Activated CD4-positive, alpha-beta T cell treated with anti-CD3 and anti-CD28 coated beads for 1 hour (primary cell): ENCODE results near the gene TP53I3.
"Not testable (repeated sequence)": the region's sequence is repeated elsewhere in the genome, so short reads cannot be mapped to it uniquely, and the experiment has no call there.

Experiments
- DNase-seq: peaks from one replicate; pipeline ENCODE4 v3.0.0-alpha.2; 2020

Gene TP53I3

DNA sequence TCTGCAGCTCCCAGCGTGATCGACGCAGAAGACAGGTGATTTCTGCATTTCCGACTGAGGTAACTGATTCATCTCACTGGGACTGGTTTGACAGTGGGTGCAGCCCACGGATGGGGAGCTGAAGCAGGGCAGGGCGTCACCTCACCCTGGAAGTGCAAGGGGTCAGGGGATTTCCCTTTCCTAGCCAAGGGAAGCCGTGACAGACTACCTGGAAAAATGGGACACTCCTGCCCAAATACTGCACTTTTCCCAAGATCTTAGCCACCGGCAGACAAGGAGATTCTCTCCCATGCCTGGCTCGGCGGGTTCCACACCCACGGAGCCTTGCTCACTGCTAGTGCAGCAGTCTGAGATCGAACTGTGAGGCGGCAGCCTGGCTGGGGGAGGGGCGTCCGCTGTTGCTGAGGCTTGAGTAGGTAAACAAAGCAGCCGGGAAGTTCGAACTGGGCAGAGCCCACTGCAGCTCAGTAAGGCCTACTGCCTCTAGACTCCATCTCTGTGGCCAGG is 10.6 kb upstream of the TP53I3 start:
- DNase-seq, result not testable (repeated sequence)

DNA sequence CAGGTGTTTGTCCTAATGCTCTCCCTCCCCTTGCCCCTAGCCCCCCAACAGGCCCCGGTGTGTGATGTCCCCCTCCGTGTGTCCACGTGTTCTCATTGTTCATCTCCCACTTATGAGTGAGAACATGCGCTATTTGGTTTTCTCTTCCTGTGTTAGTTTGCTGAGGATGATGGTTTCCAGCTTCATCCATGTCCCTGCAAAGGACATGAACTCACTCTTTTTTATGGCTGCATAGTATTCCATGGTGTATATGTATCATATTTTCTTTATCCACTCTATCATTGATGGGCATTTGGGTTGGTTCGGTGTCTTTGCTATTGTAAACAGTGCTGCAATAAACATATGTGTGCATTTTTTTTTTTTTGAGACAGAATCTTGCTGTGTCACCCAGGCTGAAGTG is 8.6 kb upstream of the TP53I3 start:
- not testable (repeated sequence) for DNase-seq

DNA sequence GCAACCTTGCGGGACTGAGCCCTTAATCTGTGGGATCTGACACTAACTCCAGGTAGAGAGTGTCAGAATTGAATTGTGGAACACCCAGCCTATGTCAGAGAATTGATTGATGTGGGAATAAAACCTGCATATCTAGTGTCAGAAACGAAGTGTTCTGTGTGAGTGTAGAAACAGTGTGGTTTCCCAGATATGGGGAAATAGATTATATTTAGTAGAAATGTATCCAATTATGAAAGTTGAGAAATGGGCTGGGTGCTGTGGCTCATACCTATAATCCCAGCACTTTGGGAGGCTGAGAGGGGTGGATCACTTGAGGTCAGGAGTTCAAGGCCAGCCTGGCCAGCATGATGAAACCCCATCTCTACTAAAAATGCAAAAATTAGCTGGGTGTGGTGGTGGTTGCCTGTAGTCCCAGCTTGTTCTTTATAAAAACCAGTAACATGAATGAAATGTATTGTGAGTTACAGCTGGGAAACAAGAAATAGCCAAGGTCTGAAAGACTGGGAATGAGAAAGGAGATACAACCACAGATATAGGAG is 4.3 kb upstream of the TP53I3 start:
- DNase-seq, result no peak

DNA sequence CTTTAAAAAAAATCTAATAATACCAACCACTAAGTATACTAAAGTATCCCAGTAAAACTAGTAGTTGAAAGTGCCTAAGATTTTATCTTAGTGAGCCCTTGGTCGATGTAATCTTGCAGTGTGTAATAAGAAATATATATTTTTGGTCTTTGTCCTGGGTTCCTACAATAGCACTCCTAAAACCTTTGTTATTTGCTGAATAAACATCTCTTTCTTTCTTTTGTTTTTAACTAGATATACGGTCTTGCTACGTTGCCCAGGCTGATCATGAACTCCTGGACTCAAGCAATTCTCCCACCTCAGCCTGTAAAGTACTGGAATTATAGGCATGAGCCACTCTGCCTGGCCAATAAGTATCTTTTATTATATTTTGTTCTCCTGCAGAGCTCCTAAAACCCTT is 2.4 kb upstream of the TP53I3 start:
- no peak for DNase-seq

DNA sequence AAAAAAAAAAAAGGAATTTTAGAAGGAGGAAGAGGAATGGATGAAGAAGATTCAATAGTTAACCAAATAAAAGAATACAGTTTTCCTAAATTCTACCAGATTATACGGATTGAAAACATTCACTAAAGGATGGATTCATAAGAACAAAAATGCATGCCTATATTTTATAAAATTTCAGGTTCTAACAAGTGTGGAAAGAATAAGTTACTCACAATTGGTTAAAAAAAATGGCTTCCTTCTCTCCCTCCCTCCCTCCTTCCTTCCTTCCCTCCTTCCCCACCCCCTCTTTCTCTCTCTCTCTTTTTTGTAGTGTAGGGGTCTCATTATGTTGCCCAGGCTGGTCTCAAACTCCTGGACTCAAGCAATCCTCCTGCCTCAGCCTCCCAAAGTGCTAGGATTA is 1.6 kb upstream of the TP53I3 start:
- no peak for DNase-seq

DNA sequence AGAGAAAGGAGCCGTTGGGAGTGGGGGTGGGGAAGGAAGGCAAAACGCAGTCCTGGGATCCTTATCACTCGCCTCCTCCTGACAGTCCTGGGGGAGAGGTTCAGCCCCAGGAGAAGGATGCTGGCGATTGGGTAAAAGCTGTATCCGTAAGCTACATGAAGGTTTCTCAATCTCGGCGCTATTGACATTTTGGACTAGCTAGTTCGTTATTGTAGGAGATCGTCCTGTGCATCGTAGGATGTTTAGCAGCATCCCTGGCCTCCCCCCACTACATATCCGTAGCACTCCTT is 511 bp upstream of the TP53I3 start:
- DNase-seq, result no peak

DNA sequence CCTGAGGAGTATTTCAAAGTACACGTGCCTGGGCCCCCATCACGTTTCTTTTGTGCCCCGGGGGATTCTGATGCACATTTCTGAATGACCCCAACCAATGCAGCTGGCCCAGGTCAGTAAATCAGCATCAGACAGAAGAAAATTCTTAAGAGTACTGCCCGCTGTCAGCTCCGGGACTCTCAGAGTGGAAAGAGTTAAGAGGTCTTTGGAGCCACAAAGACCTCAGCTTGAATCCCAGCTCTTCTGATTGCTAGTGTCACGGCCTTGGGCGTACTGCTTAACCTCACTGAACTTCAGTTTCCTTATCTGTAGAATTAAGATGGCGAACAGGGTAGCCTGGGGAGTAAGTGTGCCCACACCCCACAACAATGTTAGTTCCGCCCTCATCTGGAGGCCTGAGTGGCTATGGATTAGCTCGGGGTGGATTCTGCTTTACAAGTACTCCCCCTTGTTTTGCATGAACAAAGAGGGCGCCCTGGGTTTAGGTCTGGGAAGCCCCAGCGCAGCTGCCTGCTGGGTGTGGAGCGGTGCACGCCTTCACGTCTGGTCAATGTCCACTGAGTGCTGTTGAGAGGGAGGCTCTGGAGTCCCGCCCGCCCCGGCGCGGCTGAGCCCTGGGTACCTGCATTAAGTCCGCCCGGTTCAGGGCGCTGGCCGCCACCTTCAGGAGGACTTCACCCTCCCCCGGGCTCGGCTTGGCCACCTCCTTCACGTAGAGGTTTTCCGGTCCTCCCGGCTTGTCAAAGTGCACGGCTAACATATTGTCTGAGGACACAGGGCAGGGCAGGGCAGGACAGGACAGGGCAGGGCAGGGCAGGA is 858 bp downstream of the TP53I3 start:
- DNase-seq, result no peak

DNA sequence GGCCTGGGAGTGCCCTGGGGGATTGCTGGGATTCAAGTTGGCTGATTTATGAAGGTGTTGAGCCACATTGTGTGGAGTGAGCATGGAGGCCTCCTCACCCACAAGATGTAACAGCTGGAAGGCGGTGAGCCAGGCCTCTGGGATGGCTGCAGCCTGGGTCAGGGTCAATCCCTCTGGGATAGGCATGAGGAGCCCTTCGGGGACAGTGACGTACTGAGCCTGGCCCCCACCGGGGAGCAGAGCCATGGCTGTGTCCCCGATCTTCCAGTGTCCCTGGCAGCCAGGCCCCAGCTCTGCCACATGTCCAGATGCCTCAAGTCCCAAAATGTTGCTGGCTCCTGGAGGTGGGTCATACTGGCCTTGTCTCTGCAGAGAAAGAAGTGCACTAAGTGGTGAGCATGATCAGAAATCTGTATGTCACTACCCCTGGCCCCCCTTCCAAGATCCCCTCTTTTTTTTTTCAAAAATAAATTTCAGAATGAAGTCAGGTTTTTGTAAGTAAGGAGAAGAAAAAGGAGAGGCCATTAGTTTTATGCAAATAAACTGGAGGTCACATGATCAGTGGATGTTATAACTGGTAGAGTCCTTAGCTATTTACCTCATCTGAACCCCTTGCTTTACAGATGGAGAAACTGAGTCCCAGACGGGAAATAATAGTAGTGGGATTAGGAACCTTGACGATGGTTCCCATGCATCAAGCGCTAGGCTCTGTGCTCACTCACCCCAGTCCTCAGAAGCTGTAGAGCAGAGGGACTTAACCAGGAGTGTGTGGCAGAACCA is 1.7 kb downstream of the TP53I3 start:
- no peak for DNase-seq

DNA sequence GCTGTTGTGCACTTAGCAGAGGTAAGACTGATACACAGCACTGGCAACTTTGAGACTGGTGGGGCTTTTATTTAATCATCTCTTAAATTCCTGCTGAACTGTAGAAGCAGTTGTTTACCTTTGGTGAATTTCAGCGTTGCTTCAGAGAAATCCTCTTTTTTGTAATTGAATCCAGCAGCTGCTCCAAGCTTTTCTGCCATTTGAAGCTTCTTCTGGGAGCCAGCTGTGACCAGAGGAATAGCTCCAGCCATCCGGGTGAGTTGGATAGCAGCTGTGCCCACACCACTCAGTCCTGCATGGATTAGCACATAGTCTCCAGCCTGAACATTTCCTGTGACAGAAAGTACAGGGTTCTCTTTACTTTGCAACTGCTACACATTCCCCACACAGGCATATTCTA is 3.9 kb downstream of the TP53I3 start:
- DNase-seq, result no peak

DNA sequence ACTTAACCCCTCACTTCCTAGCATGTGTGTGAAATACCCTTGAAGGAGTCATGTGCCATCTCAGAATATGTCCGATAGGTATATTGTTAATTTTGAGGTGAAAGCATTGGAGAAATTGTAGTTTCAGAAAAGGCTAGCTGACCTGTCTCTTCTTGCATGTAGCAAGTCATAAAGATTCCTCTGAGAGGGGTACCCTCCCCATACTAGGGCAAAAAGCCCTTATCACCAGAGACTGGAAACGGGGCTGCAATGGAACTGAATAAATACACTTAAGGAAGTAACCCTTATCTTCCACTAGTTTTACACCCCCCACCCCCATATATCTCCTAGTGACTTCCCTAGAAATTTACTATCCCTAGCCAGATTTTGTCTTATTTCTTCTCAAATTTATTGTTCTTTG is 6.8 kb downstream of the TP53I3 start:
- no peak for DNase-seq

DNA sequence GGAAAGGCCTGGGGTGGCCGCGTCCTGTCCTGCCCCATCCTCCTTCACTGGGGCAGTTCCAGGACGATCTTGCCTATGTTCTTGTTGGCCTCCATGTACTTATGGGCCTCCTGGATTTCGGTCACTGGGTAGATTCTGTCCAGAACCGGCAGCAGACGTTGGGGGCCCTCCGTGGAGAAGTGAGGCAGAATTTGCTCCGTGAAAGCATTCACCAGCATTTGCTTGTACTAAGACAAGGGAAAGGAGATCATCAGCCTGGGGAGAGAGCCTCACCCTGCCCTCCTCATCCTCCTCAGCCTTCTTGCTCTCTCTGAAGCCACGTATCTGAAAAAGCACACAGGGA is 7.1 kb downstream of the TP53I3 start:
- DNase-seq, result no peak

DNA sequence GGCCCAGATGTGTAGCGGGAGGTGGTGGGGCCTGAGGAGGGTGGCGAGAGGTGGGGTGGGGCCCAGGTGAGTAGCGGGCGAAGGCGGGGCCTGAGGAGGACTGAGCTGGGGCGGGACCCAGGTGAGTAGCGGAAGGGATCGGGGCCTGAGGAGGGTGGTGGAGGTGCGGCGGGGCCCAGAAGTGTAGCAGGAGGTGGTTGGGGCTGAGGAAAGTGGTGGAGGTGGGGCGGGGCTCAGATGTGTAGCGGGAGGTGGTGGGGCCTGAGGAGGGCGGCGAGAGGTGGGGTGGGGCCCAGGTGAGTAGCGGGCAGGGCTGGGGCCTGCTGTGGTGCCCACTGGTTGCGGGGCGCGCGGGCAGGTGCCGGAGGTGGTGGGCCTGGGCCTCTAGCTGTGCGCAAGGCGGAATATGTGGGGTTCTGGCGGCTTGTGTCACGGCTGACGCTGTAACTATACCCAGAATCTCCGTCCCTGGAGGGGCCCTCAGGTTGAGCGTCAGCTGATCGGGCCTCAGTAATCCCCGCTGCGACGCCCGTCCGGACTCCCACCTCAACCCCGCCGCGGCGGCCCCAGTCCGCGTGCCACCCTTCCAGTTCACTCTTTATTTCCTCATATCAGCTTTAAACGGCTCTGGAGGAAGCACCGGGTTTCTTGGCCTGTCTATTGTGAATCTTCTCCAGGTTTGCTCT is 7.6 kb downstream of the TP53I3 start:
- no peak for DNase-seq

DNA sequence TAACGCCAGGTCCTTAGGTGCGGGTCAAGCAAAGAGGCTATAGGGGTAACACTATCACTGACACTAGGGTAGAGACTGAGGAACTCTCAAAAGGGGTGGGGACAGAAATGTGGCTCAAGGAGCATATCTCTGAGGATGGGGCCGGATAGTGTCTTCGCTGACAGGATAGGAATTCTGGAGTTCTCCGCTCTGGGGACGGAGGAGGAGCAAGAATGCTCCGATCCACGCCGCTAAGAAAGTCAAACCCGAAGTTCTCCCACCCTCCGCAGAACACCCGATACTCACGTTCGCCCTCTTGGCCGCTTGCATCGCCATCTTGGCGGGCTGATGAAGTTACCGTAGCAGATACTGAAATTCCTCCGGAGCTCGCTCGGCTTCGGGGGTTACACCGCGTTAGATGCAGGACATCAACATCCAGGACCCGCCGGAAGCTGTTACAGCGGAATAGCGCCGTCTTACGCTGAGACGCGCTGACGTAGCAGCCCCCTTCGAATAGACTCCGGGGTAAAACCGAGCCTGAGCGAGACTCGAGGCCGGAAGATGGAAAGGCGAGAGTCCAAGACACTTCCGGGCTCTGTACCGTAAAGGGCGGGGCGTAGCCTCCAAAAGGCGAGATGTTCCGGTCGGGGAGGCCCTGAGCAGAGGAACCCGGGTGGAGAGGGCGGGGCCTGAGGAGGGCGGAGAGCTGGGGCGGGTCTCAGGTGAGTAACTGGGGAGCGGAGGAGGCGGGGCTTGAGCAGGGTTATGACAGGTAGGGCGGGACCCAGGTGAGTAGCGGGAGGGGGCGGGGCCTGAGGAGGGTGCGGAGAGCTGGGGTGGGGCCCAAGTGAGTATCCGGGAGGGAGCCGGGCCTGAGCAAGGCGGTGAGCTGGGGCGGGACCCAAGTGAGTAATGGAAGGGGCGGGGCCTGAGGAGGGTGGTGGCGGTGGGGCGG is 8.5 kb downstream of the TP53I3 start, which contains the start of gene SF3B6:
TSS of gene SF3B6 (minus strand) at position 412 of the 934 bp plus-strand sequence. CDS start at position 315, 97 bp downstream.
- peak; percentile 99 for DNase-seq

DNA sequence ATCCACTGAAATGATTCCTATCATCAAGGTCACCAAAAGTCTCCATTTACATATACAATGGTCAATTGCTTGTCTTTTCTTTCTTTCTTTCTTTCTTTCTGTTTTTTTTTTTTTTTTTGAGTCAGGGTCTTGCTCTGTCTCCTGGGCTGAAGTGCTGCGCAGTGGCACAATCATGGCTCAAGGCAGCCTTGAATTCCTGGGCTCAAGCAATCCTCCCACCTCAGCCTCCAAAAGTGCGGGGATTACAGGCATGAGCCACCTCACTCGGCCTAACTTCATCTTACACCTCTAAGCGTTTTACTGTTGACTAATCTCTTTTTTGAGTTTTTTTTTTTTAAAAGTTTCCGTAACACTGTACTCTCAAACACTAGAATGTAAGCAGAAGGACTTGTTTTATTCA is 9.4 kb downstream of the TP53I3 start:
- DNase-seq, result no peak

DNA sequence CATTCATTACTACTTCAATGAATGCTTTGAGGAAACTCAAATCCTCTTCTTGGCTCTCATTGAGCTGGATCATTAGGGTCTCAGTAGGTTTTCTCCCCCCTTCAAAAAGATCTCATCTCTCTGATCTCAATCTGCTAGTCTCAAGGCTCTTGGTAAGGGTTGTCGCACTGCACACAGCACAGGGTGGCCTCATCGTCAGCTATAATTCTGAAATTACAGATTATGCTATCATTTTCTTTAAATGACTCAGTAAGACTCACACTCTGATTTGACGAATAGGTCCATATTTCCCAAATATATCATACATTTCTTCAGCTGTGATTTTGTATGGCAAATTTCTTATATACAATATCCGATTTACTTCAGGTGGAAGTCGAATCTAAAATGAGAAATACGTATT is 10.8 kb downstream of the TP53I3 start:
- no peak for DNase-seq

DNA sequence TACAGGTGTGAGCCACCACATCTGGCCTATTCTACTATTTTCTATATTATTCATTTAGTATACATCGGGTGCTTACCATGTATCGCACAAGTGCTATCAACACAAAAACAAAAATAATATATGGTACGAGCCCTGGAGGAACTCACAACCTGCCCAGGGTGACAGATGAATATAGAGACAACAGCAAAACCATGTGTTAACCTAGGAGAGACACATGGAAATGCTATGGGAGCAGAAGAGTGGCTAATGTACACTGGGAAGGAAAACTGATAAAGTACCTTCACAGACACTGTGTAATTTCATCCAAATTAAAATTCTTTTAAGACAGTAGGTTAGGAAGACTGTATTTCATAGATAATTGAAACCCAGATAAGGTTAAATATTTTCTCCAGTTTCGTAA is 12.4 kb downstream of the TP53I3 start:
- no peak for DNase-seq

DNA sequence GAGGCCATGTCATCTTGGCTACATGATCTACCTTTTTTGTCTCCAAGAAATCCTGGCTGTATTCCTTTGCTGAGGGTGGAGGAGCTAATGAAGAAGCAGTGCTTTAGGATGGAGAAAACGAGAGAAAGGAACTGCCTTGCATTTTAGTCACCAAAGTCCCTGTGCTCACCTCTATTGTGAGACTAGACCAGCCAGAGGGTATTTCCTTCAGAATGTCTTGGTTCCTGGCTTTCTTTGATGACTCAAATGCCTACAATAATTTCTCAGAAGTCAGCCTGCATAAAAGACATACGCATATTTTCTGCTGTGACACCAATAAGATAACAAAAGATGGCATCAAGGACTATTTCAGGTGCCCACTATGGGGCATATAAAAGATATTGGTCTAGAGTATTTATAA is 19.3 kb downstream of the TP53I3 start:
- DNase-seq, result no peak

DNA sequence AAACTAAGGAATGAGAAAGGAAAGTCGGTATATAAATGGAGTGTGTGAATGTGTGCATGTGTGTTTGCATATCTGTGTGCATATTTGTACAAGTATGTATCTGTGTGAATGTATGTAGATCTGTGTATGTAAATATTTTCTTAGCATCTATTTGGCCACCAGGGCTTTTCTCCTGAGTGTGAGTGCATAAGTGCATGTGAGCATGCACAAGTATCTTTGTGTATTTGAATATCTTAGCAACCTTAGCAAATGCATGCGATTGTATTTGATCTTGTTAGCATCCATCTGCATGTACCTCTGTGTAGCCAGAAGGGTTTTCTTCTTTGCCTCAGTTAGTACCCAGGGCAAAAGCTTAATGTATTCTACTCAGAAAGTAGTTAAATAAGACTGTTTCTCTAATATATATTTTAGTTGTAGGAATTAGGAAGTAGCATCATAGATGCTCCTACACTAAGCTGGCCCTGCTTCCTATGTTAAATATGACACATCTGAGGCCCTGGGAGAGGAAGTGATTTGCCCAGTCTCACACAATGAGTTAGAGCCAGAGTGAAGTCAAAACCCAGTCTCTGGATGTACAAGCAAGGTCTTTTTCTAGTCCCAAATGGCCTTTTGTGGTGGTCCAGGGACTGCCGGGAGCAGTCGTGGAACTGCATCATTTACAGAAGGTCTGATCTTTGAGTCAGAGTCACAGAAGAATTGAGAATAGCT is 25.9 kb downstream of the TP53I3 start:
- DNase-seq, result no peak

DNA sequence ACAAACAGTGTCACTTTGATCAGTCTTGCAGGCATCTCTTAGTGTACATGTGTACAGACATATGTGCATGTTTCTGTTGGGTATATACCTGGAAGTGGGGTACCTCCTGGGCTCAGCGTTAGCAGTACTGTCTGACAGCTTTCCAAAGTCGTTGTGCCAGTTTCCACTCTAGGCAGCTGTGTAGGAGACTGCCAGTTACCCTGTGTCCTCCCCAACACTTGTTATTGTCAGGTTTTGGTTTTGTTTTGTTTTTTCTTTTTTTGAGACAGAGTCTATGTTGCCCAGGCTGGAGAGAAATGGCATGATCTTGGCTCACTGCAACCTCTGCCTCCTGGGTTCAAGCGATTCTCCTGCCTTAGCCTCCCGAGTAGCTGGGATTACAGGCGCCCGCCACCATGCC is 28.9 kb downstream of the TP53I3 start:
- no peak for DNase-seq

DNA sequence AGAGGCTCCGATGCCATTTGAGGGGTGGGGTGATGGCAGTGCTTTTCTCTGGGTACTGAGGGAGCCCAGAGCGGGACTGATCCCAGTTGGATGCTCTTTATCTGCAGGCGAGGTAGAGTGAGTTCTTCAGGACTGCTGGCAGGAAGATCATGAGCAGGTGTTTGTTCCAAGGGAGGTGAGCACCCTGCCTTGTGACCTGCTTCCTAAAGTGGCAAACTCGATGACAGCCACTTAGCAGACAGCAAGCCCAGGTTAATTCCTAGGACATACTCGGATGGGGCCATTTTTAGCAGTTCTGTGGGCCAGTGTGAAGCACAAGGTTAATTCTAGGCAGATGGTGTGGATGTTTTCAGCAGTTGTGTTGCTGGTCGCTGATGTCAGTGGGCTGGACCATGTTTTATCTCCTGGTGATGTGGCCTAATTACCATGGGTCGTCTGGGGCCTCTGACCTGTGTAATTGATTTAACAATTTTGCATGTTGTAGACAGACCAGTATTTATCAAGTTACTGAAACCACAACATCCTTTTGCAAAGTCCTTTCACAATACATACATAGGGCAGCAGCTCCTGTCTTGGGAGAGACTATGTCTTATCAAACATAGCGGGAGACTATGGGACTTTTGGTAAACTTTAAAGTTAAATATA is 30.1 kb downstream of the TP53I3 start:
- no peak for DNase-seq

DNA sequence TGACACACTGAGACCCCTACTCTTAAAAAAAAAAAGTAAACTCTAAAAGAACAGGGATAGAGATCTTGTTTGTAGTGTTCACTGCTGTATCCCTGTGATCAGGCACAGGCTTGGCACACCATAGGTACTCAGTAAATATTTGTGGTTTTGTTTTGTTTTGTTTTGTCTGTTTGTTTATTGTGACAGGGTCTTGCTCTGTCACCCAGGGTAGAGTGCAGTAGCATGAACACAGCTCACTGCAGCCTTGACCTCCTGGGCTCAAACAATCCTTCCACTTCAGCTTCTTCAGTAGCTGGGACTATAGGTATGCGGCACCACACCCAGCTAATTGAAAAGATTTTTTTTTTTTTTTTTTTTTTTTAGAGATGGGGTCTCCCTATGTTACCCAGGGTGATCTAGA is 31.7 kb downstream of the TP53I3 start:
- no peak for DNase-seq
